Activated CD8-positive, alpha-beta memory T cell treated with anti-CD3 and anti-CD28 coated beads for 24 hours (primary cell): ENCODE measurements around the gene MMP11.
"Not testable (repeated sequence)": the region's sequence is repeated elsewhere in the genome, so short reads cannot be mapped to it uniquely, and the experiment has no call there.

Experiments
- DNase-seq: peaks from one replicate; pipeline ENCODE4 v3.0.0-alpha.2; 2020

The MMP11 gene

GRCh38 chr22:23772649-23773473, at the start of gene MMP11:
TSS of gene MMP11 (plus strand) at chr22:23772849. CDS start at chr22:23772871, 22 bp downstream.
- peak; percentile 83 for DNase-seq

GRCh38 chr22:23728108-23728507, 44.5 kb upstream of the MMP11 start:
- DNase-seq: not testable (repeated sequence)

GRCh38 chr22:23737696-23738095, 35.0 kb upstream of the MMP11 start:
- DNase-seq: no peak

- DNase-seq: no peak
Measured at GRCh38 chr22:23742505-23743264, 30.0 kb upstream of the MMP11 start.

GRCh38 chr22:23743303-23743705, 29.3 kb upstream of the MMP11 start:
- DNase-seq: no peak

- no peak for DNase-seq
Measured at GRCh38 chr22:23744001-23744400, 28.6 kb upstream of the MMP11 start.

DNA sequence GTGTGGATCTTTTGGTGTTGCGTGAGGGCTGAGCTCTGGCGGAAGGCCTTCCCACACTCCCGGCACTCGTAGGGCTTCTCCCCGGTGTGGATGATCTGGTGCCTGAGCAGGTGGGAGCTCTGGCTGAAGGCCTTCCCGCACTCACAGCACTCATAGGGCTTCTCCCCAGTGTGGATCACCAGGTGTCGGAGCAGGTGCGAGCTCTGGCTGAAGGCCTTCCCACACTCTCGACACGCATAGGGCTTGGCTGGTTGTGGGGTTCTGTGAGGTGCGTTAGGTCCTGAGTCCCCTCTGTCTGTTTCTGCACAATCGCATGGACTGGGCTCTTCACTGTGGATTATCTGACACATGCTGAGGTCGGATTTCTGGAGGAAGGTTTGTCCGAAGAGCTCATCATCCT, 28.2 kb upstream of the MMP11 start:
- DNase-seq: no peak

DNA sequence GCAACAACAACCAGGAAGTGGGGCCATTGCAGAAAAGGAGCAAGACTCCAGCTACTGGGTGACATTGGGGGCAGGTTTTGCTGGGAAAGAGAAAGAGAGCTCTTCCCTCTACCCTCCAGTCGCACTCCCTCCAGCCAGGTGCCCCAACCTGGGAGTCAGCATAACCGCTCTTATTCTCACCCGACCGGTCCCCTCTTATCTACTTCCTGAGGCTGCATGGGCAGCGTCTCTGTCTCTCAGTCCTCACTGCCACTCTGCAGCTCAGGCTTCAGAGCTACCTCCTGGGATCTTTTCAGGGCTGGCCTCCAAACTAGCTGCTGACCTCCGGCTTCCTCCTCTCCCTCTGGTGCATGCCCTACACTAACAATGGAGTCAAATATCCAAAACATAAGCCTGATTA, 26.9 kb upstream of the MMP11 start:
- DNase-seq: no peak

GRCh38 chr22:23749841-23750301, 22.8 kb upstream of the MMP11 start:
- no peak for DNase-seq

DNA sequence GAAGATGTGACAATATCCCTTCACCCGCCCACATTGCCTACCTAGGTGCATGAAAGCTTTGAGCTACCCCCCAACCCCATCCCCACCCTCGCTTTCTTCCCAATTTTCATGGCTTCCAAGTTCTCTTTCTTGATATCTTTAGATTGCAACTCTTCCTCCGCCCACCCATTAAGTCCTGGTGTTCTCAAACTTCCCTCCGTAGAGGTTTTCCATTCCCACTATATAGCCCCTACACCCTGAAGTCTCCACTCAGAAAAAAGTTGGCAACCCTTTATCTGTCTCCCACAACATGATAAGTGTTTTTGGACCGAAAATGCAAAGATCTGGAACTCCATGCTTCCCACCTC, 22.3 kb upstream of the MMP11 start:
- no peak for DNase-seq

DNA sequence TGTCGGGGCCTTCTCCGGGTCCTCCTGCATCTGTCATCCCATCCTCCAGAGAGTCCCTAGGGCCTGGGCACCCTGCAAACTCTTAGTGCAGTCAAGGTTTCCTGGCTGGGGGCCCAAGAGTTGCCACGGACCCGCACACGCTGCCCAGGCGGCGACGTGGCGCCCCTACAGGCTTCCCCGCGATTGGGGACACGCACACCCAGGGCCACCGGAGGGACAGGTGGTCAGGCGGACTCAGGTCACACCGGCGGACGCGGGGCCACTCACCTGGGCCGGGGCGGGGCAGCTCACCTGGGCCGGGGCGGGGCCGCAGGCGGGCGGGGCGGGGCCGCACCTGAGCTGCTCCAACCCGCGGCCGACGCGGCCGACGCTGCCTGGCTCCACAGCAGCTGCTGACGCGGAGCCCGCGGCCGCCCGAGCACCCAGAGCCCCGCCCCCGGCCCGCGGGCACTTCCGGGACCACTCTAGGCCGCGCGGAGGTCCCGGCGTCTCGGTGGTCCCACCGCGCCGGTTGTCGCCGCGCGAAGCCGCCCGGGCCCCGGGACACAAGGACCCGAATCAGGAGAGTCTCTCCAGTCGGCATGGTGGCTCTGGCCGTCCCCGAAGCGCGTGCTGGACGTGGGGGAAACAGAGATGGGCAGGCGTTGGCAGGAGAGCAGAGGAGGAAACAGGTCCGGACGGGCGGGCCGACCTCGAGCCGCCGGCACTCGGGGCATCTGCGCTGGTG, 21.8 kb upstream of the MMP11 start, which contains the start of gene ZNF70:
TSS of gene ZNF70 (minus strand) at position 399 of the 727 bp plus-strand sequence. CDS start 5,972 bp downstream, outside the sequence.
- peak; percentile 94 for DNase-seq

DNA sequence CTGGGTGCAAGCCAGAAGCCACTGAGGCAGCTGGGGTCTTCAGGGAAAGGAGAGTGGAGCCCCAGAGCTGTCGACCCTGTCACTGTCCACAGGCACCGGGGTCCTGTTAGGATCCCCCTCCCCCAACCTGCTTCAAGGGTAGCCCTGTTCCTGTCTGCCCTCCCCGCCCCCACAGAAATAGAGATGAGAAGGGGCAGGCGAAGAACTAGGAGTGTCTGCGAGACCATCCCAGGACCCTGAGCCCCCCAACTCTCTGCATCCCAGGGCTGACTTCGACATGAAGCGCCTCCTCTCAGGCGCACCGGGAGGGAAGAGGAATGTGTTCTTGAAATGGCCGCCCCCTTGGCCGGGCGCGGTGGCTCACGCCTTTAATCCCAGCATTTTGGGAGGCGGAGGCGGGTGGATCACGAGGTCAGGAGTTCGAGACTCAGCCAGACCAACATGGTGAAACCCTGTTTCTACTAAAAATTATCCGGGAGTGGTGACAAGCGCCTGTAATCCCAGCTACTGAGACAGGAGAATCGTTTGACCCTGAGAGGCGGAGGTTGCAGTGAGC, 21.1 kb upstream of the MMP11 start:
- no peak for DNase-seq

GRCh38 chr22:23752090-23752691, 20.5 kb upstream of the MMP11 start:
- no peak for DNase-seq

GRCh38 chr22:23752750-23753149, 19.9 kb upstream of the MMP11 start:
- no peak for DNase-seq

DNA sequence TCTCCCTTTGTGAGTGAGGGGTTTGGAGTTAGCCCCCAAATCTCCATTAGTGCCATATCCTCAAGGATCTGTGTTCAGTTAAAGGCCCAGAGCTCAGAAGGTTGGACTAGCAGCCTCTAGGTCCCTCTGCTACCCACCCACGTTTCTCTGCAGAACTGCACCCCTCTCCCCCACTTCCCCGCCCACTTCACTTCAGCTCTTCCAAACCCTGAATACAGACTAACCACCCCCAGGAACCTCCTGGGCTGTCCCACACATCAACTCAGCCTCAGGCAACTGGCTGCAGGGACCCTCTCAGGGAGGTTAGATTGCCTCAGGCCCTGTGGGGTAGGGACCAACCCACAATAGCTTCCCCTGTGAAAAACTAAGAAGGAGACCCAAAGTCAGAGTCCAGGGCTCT, 19.3 kb upstream of the MMP11 start:
- DNase-seq: no peak

GRCh38 chr22:23754220-23754919, 18.3 kb upstream of the MMP11 start, which contains the start of gene VPREB3:
TSS of gene VPREB3 (minus strand) at chr22:23754425. CDS start at chr22:23754363, 62 bp downstream.
- DNase-seq: no peak

- no peak for DNase-seq
Measured at GRCh38 chr22:23754980-23755636, 17.5 kb upstream of the MMP11 start.

GRCh38 chr22:23755711-23756110, 16.9 kb upstream of the MMP11 start:
- DNase-seq: no peak

- DNase-seq: no peak
Measured at GRCh38 chr22:23756891-23757290, 15.8 kb upstream of the MMP11 start.

DNA sequence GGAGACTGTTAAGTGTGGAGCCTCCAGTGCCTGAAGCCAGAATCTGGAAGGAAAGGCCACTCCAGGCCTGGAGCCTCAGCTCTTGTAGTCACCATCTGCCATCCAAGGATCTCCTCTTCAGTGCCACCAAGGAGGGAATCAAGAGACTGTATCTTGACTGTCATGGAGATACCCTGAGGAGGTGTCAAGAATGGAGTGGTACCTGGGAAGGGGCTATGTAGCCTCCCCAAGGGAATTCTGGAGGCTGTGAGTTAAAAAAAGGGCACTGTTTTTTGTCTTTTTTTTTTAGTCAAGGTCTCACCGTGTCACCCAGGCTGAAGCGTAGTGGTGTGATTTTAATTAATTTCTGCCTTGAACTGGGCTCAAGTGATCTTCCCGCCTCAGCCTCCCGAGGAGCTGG, 13.1 kb upstream of the MMP11 start:
- DNase-seq: no peak

DNA sequence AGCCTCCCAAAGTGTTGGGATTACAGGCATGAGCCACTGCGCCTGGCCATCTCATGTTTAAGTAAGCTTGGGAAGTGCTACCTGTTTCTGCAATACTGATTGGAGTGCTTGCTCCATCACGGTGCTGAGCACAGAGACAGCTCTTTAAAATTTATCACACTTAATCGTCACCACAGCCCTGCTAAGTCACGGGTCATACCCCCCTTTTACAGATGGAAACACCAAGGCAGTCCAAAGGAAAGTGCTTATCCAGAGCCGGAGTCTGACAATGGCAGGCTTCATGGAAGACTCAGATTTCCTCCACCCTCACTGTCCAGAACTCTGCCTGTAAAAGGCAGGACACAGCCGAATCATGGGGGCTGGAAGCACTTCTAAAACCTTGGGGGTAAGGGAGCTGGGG, 12.6 kb upstream of the MMP11 start:
- DNase-seq: no peak
